HepG2 (cell line): ENCODE results near the gene BYSL. TPM values are rescaled to one million over a fixed set of nuclear protein-coding genes. Genes with fewer than 3 reads are reported as not detected.
A peak's percentile ranks its signal among the peaks of the same experiment; 100 is the strongest.

Experiments used
- CREBL2 ChIP-seq: sonication (generic); formaldehyde crosslinking; IDR thresholded peaks from 2 replicates; pipeline ENCODE4 v1.8.1; 2023; ENCODE audit warnings: missing genetic modification reagents, mild to moderate bottlenecking, borderline replicate concordance
- EHMT2 ChIP-seq: fragments of 200-600 bp; sonication (generic); IDR thresholded peaks from 2 replicates; pipeline ENCODE4 v1.7.0; 2017; ENCODE audit warnings: antibody characterized with exemption, low read depth, low read length, borderline replicate concordance
- HBP1 ChIP-seq: IDR thresholded peaks from 2 replicates; pipeline ENCODE4 v1.6.1; 2016; ENCODE audit warnings: low read depth, control low read depth
- IRF1 ChIP-seq: sonication (generic); formaldehyde crosslinking; IDR thresholded peaks from 2 replicates; pipeline ENCODE4 v1.4.0; 2020; ENCODE audit warnings: low read depth, mild to moderate bottlenecking, missing genetic modification reagents
- ISL2 ChIP-seq: sonication (generic); formaldehyde crosslinking; IDR thresholded peaks from 2 replicates; pipeline ENCODE4 v1.5.0; 2020; ENCODE audit warnings: missing genetic modification reagents
- KDM3A ChIP-seq: IDR thresholded peaks from 2 replicates; pipeline ENCODE4 v1.6.1; 2018; ENCODE audit warnings: low read depth, missing compliant biosample characterization
- PRPF4 ChIP-seq: fragments of 200-400 bp; formaldehyde crosslinking; IDR thresholded peaks from 2 replicates; pipeline ENCODE4 v1.6.1; 2016; ENCODE audit warnings: low read length, low read depth; ENCODE audit not compliant: poor library complexity, severe bottlenecking
- RELA ChIP-seq: sonication (generic); formaldehyde crosslinking; IDR thresholded peaks from 2 replicates; pipeline ENCODE4 v1.4.0; 2020; ENCODE audit warnings: missing genetic modification reagents
- RORA ChIP-seq: sonication (generic); formaldehyde crosslinking; IDR thresholded peaks from 2 replicates; pipeline ENCODE4 v1.5.0; 2020; ENCODE audit warnings: mild to moderate bottlenecking, missing genetic modification reagents, moderate library complexity
- ZFP82 ChIP-seq: sonication (generic); formaldehyde crosslinking; IDR thresholded peaks from 2 replicates; pipeline ENCODE4 v1.5.1; 2020; ENCODE audit warnings: mild to moderate bottlenecking, missing genetic modification reagents, borderline replicate concordance
- ZMYM3 ChIP-seq: sonication (generic); formaldehyde crosslinking; IDR thresholded peaks from 2 replicates; pipeline ENCODE4 v1.5.1; 2020; ENCODE audit warnings: mild to moderate bottlenecking, missing genetic modification reagents
- ZNF142 ChIP-seq: sonication (generic); formaldehyde crosslinking; IDR thresholded peaks from 2 replicates; pipeline ENCODE4 v1.4.0; 2020; ENCODE audit warnings: missing genetic modification reagents
- ZNF567 ChIP-seq: sonication (generic); formaldehyde crosslinking; IDR thresholded peaks from 2 replicates; pipeline ENCODE4 v1.8.1; 2023; ENCODE audit warnings: mild to moderate bottlenecking, missing genetic modification reagents, borderline replicate concordance
- ZNF687 ChIP-seq: sonication (generic); formaldehyde crosslinking; IDR thresholded peaks from 2 replicates; pipeline ENCODE4 v1.5.1; 2020; ENCODE audit warnings: mild to moderate bottlenecking, missing genetic modification reagents, moderate library complexity
- ZNF720 ChIP-seq: sonication (generic); formaldehyde crosslinking; IDR thresholded peaks from 2 replicates; pipeline ENCODE4 v1.4.0; 2020; ENCODE audit warnings: missing genetic modification reagents
- ZNF83 ChIP-seq: sonication (generic); formaldehyde crosslinking; IDR thresholded peaks from 2 replicates; pipeline ENCODE4 v1.4.0; 2020; ENCODE audit warnings: missing genetic modification reagents, mild to moderate bottlenecking, borderline replicate concordance
- polyA plus RNA-seq, 8 experiments: library from polyadenylated mRNA; depleted of rRNA in 3 of 8; stranded (reverse) in 7 of 8; unstranded in 1 of 8; fragments of >200 nt; fragmentation: Illumina TruSeq in 4 of 8; extraction: Trizol in 4 of 8; gene quantifications; 2 replicates each; pipeline versions ENCODE4 v1.2.1 to v1.2.3, GENCODE V29; 2011 to 2016; ENCODE audit warnings: low read depth in 4 of 8, missing spikeins in 1 of 8, mixed read lengths in 1 of 8; ENCODE audit not compliant: insufficient read depth in 1 of 8
- total RNA-seq, 5 experiments: library from RNA; depleted of rRNA; stranded (reverse); fragments of >200 nt; fragmentation: Illumina TruSeq; extraction: Trizol; gene quantifications; 2 replicates each; pipeline ENCODE4 v1.2.3, GENCODE V29; 2016; ENCODE audit warnings: low read depth in 1 of 5

Gene BYSL
- total and polyA plus RNA-seq, 2 of the 13 experiments (the other 11 are each of a cell fraction or from before 2014, with no cell fraction given), result 27.9 to 28.6 TPM

GRCh38 chr6:41942067-41942851, 21.0 kb downstream of the BYSL start (continued):
- no peak for TF ChIP-seq PRPF4
- TF ChIP-seq ZMYM3 (CRISPR knock-in tag), result peak; percentile 52; the same call in 1 of the 2 replicates
- TF ChIP-seq KDM3A, result no peak
- no peak for TF ChIP-seq ZNF83 (CRISPR knock-in tag)
- TF ChIP-seq ZNF567 (CRISPR knock-in tag), result no peak
- no peak for TF ChIP-seq CREBL2
- no peak for TF ChIP-seq RORA
- TF ChIP-seq EHMT2, result no peak
- 0 out of 2 replicates have a peak, but pooled peaks have one; percentile 19 for TF ChIP-seq RELA (CRISPR knock-in tag)
- no peak for TF ChIP-seq ZNF720
- TF ChIP-seq HBP1 (CRISPR knock-in tag), result no peak
- TF ChIP-seq ZNF687 (CRISPR knock-in tag), result no peak
- no peak for TF ChIP-seq IRF1
- 0 out of 2 replicates have a peak, but pooled peaks have one; percentile 1 for TF ChIP-seq ISL2 (CRISPR knock-in tag)
- TF ChIP-seq ZFP82 (CRISPR knock-in tag), result no peak
- TF ChIP-seq ZNF142 (CRISPR knock-in tag), result no peak
